Liver (tissue), 3 donors: ENCODE data around the gene SRSF6.

Experiments used
- EGR1 ChIP-seq, 2 donors: IDR thresholded peaks; 2 replicates each; pipeline ENCODE4 v1.6.1; 2016 to 2018; ENCODE audit warnings: antibody characterized with exemption in 2 of 2, low read depth in 2 of 2
- GABPA ChIP-seq, 2 donors: IDR thresholded peaks in 1 of 2; conservative IDR thresholded peaks in 1 of 2; 2 replicates each; pipeline ENCODE4 v1.6.1; 2016; ENCODE audit warnings: antibody characterized with exemption in 2 of 2, mild to moderate bottlenecking in 1 of 2, moderate library complexity in 1 of 2
- RXRA ChIP-seq, 2 donors: IDR thresholded peaks; 2 replicates each; pipeline ENCODE4 v1.6.1; 2017 to 2018; ENCODE audit warnings: antibody characterized with exemption in 2 of 2, mild to moderate bottlenecking in 1 of 2
- SP1 ChIP-seq: IDR thresholded peaks from 2 replicates; pipeline ENCODE4 v1.6.1; 2018; ENCODE audit warnings: antibody characterized with exemption, mild to moderate bottlenecking
- TAF1 ChIP-seq: conservative IDR thresholded peaks from 2 replicates; pipeline ENCODE4 v1.6.1; 2016; ENCODE audit warnings: antibody characterized with exemption, mild to moderate bottlenecking
- TF ChIP-seq, protein P1 (sequence below): fragments of 150-350 bp; IDR thresholded peaks from 2 replicates; pipeline ENCODE4 v1.5.1; 2017; ENCODE audit warnings: improper control_type of control experiment, low read depth, low read length; ENCODE audit not compliant: missing input control
- TF ChIP-seq, protein P2 (sequence below): IDR thresholded peaks from 2 replicates; pipeline ENCODE4 v1.6.1; 2016; ENCODE audit warnings: antibody characterized with exemption, mild to moderate bottlenecking
- TF ChIP-seq, protein P3 (sequence below): IDR thresholded peaks from 2 replicates; pipeline ENCODE4 v1.6.1; 2016; ENCODE audit warnings: antibody characterized with exemption
- donor health status: healthy.
- donor health status: healthy.

DNA sequence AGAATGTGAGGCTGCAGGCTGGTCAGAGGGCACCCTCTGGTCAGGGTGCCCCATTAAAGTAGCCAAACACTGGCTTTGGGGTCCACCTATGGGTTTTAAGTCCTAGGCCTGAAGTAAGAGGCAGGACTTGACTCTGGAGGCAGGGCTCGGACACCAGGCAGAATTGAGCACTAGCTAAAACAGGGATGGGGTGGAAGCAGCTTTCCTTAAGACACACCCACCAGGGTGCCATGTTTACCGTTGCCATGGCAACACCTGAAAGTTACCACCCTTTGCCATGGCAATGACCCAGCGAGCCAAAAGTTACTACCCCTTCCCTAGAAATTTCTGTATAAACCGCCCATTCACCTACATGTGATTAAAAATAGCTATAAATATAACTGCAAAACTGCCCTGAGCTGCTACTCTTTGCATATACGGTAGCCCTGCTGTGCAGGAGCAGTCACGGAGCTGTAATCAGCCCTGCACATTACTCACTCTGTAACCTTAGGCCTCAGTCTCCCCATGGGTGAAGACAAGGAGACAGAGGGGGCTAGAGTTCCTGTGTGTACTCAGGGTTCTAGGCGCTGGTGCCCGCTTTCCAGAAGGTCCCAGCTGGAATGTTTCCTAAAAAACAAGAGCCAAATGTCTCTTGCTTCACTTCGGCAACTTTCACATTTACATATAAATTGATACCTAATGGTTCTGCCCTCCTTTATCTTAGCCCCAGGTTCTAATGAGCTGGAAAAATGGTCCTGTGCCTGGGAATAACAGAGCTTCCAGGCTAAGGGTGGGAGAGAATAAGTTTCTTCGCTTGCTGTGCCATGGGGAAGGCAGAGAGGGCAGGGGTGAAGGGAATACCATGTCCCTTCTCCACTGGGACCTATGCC, 27.2 kb upstream of the SRSF6 start:
- TF ChIP-seq, protein P1, sequence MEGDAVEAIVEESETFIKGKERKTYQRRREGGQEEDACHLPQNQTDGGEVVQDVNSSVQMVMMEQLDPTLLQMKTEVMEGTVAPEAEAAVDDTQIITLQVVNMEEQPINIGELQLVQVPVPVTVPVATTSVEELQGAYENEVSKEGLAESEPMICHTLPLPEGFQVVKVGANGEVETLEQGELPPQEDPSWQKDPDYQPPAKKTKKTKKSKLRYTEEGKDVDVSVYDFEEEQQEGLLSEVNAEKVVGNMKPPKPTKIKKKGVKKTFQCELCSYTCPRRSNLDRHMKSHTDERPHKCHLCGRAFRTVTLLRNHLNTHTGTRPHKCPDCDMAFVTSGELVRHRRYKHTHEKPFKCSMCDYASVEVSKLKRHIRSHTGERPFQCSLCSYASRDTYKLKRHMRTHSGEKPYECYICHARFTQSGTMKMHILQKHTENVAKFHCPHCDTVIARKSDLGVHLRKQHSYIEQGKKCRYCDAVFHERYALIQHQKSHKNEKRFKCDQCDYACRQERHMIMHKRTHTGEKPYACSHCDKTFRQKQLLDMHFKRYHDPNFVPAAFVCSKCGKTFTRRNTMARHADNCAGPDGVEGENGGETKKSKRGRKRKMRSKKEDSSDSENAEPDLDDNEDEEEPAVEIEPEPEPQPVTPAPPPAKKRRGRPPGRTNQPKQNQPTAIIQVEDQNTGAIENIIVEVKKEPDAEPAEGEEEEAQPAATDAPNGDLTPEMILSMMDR = no peak
- TF ChIP-seq TAF1 (no peak), SP1 (no peak), GABPA (IDR thresholded peaks at IDR 0.05 in 1 of 2, conservative IDR thresholded peaks at IDR 0.05 in 1 of 2) (no peak), RXRA (IDR thresholded peaks at IDR 0.05) (no peak), EGR1 (IDR thresholded peaks at IDR 0.05; ENCODE audit: low read depth in 2 of 2) (no peak)
- TF ChIP-seq, protein P2, sequence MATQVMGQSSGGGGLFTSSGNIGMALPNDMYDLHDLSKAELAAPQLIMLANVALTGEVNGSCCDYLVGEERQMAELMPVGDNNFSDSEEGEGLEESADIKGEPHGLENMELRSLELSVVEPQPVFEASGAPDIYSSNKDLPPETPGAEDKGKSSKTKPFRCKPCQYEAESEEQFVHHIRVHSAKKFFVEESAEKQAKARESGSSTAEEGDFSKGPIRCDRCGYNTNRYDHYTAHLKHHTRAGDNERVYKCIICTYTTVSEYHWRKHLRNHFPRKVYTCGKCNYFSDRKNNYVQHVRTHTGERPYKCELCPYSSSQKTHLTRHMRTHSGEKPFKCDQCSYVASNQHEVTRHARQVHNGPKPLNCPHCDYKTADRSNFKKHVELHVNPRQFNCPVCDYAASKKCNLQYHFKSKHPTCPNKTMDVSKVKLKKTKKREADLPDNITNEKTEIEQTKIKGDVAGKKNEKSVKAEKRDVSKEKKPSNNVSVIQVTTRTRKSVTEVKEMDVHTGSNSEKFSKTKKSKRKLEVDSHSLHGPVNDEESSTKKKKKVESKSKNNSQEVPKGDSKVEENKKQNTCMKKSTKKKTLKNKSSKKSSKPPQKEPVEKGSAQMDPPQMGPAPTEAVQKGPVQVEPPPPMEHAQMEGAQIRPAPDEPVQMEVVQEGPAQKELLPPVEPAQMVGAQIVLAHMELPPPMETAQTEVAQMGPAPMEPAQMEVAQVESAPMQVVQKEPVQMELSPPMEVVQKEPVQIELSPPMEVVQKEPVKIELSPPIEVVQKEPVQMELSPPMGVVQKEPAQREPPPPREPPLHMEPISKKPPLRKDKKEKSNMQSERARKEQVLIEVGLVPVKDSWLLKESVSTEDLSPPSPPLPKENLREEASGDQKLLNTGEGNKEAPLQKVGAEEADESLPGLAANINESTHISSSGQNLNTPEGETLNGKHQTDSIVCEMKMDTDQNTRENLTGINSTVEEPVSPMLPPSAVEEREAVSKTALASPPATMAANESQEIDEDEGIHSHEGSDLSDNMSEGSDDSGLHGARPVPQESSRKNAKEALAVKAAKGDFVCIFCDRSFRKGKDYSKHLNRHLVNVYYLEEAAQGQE = no peak
- TF ChIP-seq, protein P3, sequence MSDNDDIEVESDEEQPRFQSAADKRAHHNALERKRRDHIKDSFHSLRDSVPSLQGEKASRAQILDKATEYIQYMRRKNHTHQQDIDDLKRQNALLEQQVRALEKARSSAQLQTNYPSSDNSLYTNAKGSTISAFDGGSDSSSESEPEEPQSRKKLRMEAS = no peak
